GM12878 (cell line): ENCODE measurements around the gene GRIN2C. TPM values are rescaled to one million over a fixed set of nuclear protein-coding genes. Genes with fewer than 3 reads are reported as not detected.

Source experiments
- ATAC-seq: fragments of 200-7000 bp; cut with Tn5 transposase; 3 replicates; pipeline ENCODE4 v1.9.1; 2020; ENCODE audit warnings: mild to moderate bottlenecking, moderate library complexity
- BruUV-seq: library from RNA; stranded (reverse); fragments of 400-500 nt; replicated peaks from 2 replicates; lab custom pipeline; 2021; lab: Mats Ljungman, UMichigan
- CTCF ChIA-PET: fragments of 300-600 bp; sonication (Branson Sonifier 250); formaldehyde crosslinking; extraction: SDS; loops from one replicate; lab custom pipeline; 2021; ENCODE audit warnings: inconsistent platforms; lab: Yijun Ruan, JAX
- POLR2A ChIA-PET: fragments of 350-600 bp; formaldehyde crosslinking; extraction: SDS; loops from one replicate; lab custom pipeline; 2021; ENCODE audit warnings: inconsistent platforms; lab: Charles Lee
- RAD21 ChIA-PET: fragments of 300-600 bp; sonication (Branson Sonifier 250); formaldehyde crosslinking; loops from one replicate; lab custom pipeline; 2023; ENCODE audit warnings: antibody characterized with exemption; ENCODE audit not compliant: unreplicated experiment; lab: Charles Lee
- SMC1A ChIA-PET: fragments of 300-600 bp; sonication (Branson Sonifier 250); formaldehyde crosslinking; loops from one replicate; lab custom pipeline; 2023; ENCODE audit not compliant: unreplicated experiment, uncharacterized antibody; lab: Charles Lee
- DNase-seq: peaks from one replicate; pipeline ENCODE4 v3.0.0-alpha.2; 2011; ENCODE audit warnings: low read depth, low spot score
- FAIRE-seq: peaks from 3 replicates; lab custom pipeline; 2011; peaks lifted over from hg19 to GRCh38; lab: Jason Lieb, UNC
- H2AFZ ChIP-seq: 2 replicates; pipeline ENCODE4 v1.6.0; 2011; ENCODE audit warnings: low read depth, low read length, control low read depth; ENCODE audit not compliant: control insufficient read depth
- H3K27ac ChIP-seq: 2 replicates; pipeline ENCODE4 v1.5.1; 2011; ENCODE audit warnings: control low read depth; ENCODE audit not compliant: control insufficient read depth, insufficient read depth
- H3K27me3 ChIP-seq, 2 experiments: replicated peaks in 1 of 2; 2 replicates each; pipeline versions ENCODE4 v1.6.0 to v1.6.1; 2011; ENCODE audit warnings: low read length in 1 of 2; ENCODE audit not compliant: control insufficient read depth in 2 of 2, insufficient read depth in 2 of 2
- H3K36me3 ChIP-seq, 2 experiments: 2 replicates each; pipeline ENCODE4 v1.5.1; 2011; ENCODE audit warnings: low read length in 1 of 2; ENCODE audit not compliant: control insufficient read depth in 2 of 2, insufficient read depth in 2 of 2
- H3K4me1 ChIP-seq: 2 replicates; pipeline ENCODE4 v1.6.1; 2011; ENCODE audit warnings: mild to moderate bottlenecking, low read length, moderate library complexity, mixed read lengths; ENCODE audit not compliant: control insufficient read depth, insufficient read depth
- H3K4me2 ChIP-seq: 2 replicates; pipeline ENCODE4 v1.6.0; 2011; ENCODE audit warnings: control low read depth; ENCODE audit not compliant: control insufficient read depth, insufficient read depth
- H3K4me3 ChIP-seq: fragments of 200-600 bp; sonication (generic); 2 replicates; pipeline ENCODE4 v1.5.1; 2016
- H3K79me2 ChIP-seq: 2 replicates; pipeline ENCODE4 v1.6.0; 2011; ENCODE audit warnings: low read length; ENCODE audit not compliant: control insufficient read depth, insufficient read depth
- H3K9ac ChIP-seq: 2 replicates; pipeline ENCODE4 v1.8.0; 2011; ENCODE audit warnings: low read length, control low read depth, mixed read lengths; ENCODE audit not compliant: control insufficient read depth, insufficient read depth
- H3K9me3 ChIP-seq: replicated peaks from 3 replicates; pipeline ENCODE4 v1.5.1; 2011; ENCODE audit warnings: mild to moderate bottlenecking, low read length; ENCODE audit not compliant: control insufficient read depth, insufficient read depth
- H4K20me1 ChIP-seq: 2 replicates; pipeline ENCODE4 v1.6.0; 2011; ENCODE audit not compliant: control insufficient read depth, insufficient read depth
- CBFB ChIP-seq: IDR thresholded peaks from 2 replicates; pipeline ENCODE4 v1.6.1; 2016; ENCODE audit warnings: antibody characterized with exemption, low read depth
- EGR1 ChIP-seq, 2 experiments: IDR thresholded peaks; 1 replicate in 1 of 2; 2 replicates in 1 of 2; pipeline ENCODE4 v1.6.1; 2011 to 2012; ENCODE audit warnings: low read depth in 2 of 2, low read length in 2 of 2, borderline replicate concordance in 1 of 2, mild to moderate bottlenecking in 1 of 2, moderate library complexity in 1 of 2
- IRF4 ChIP-seq: IDR thresholded peaks from 2 replicates; pipeline ENCODE4 v1.6.1; 2011; ENCODE audit warnings: low read depth, low read length
- MEF2B ChIP-seq: fragments of 450-650 bp; IDR thresholded peaks from 2 replicates; pipeline ENCODE4 v1.6.1; 2018; ENCODE audit warnings: mild to moderate bottlenecking, moderate library complexity; ENCODE audit not compliant: partially characterized antibody, poor library complexity, severe bottlenecking
- NR2C2 ChIP-seq: IDR thresholded peaks from 2 replicates; pipeline ENCODE4 v1.6.1; 2011; ENCODE audit warnings: borderline replicate concordance, low read depth; ENCODE audit not compliant: control insufficient read depth, insufficient read length
- NR2F1 ChIP-seq: fragments of 450-650 bp; conservative IDR thresholded peaks from 2 replicates; pipeline ENCODE4 v1.6.1; 2017; ENCODE audit warnings: mild to moderate bottlenecking
- POLR2A ChIP-seq: IDR thresholded peaks from 2 replicates; pipeline ENCODE4 v1.6.1; 2011; ENCODE audit warnings: low read depth, mild to moderate bottlenecking, low read length
- RAD21 ChIP-seq: IDR thresholded peaks from 2 replicates; pipeline ENCODE4 v1.6.1; 2011; ENCODE audit warnings: mild to moderate bottlenecking, low read depth, low read length, moderate library complexity; ENCODE audit not compliant: insufficient read depth
- SMAD5 ChIP-seq: IDR thresholded peaks from 2 replicates; pipeline ENCODE4 v1.6.1; 2016; ENCODE audit warnings: antibody characterized with exemption, low read depth
- SP1 ChIP-seq: IDR thresholded peaks from one replicate; pipeline ENCODE4 v1.6.1; 2011; ENCODE audit warnings: low read depth, low read length
- STAT3 ChIP-seq: IDR thresholded peaks from 2 replicates; pipeline ENCODE4 v1.6.1; 2011; ENCODE audit warnings: low read depth, low read length, improper control_type of control experiment
- TAF1 ChIP-seq: IDR thresholded peaks from 2 replicates; pipeline ENCODE4 v1.6.1; 2011; ENCODE audit warnings: mild to moderate bottlenecking, low read depth, low read length, borderline replicate concordance
- TCF3 ChIP-seq: IDR thresholded peaks from 2 replicates; pipeline ENCODE4 v1.6.1; 2012; ENCODE audit warnings: low read depth, mild to moderate bottlenecking, low read length, borderline replicate concordance; ENCODE audit not compliant: insufficient read depth
- WGBS: methylation state at CpG from one replicate; pipeline ENCODE4 v1.1.6; 2016; ENCODE audit warnings: low lambda C conversion rate; ENCODE audit not compliant: insufficient replicate concordance, insufficient coverage; ENCODE audit errors: missing lambda C conversion rate; 5-methylcytosine and 5-hydroxymethylcytosine counted together
- in situ Hi-C: fragments of 300-500 bp; cut with MboI; formaldehyde crosslinking; loops from 9 replicates; pipeline ENCODE4 v1.14.3; 2018; ENCODE audit warnings: mixed read lengths
- intact Hi-C: fragments of 100-400 bp; cut with micrococcal nuclease; formaldehyde crosslinking; loops from one replicate; pipeline ENCODE4 v1.14.2; 2022; ENCODE audit not compliant: unreplicated experiment
- polyA plus RNA-seq, 11 experiments: library from polyadenylated mRNA; depleted of rRNA in 4 of 11; unstranded in 6 of 11; stranded (reverse) in 5 of 11; fragments of >200 nt; fragmentation: Nextera tagmentation in 4 of 11; fragmentation: Illumina TruSeq in 1 of 11; extraction: Ambion mirVana in 4 of 11; extraction: Trizol in 1 of 11; gene quantifications; 1 replicate in 1 of 11; 2 replicates in 10 of 11; pipeline versions ENCODE4 v1.2.1 to v1.2.3, GENCODE V29; 2011 to 2016; ENCODE audit warnings: inconsistent platforms in 2 of 11, missing spikeins in 2 of 11, low read depth in 1 of 11
- total RNA-seq, 4 experiments: library from RNA; depleted of rRNA in 3 of 4; stranded (reverse); fragments of >200 nt in 3 of 4; fragmentation: Illumina TruSeq in 1 of 4; extraction: Trizol in 1 of 4; gene quantifications; 2 replicates each; pipeline versions ENCODE4 v1.2.1 to v1.2.3, GENCODE V29; 2013 to 2021
- TF ChIP-seq, protein P1 (sequence below): fragments of 450-650 bp; IDR thresholded peaks from 2 replicates; pipeline ENCODE4 v1.6.1; 2016; ENCODE audit warnings: mild to moderate bottlenecking, moderate library complexity, borderline replicate concordance
- TF ChIP-seq, protein P2 (sequence below): IDR thresholded peaks from 2 replicates; pipeline ENCODE4 v1.6.1; 2012; ENCODE audit warnings: low read length, inconsistent platforms
- TF ChIP-seq, protein P3 (sequence below): fragments of 450-650 bp; IDR thresholded peaks from 2 replicates; pipeline ENCODE4 v1.6.1; 2014; ENCODE audit warnings: mild to moderate bottlenecking

The GRIN2C gene
- total and polyA plus RNA-seq, 10 of the 15 experiments (the other 5 are each of a cell fraction or from before 2014, with no cell fraction given) = 0.01 to 0.20 (median 0.11) TPM; not detected in 2

DNA sequence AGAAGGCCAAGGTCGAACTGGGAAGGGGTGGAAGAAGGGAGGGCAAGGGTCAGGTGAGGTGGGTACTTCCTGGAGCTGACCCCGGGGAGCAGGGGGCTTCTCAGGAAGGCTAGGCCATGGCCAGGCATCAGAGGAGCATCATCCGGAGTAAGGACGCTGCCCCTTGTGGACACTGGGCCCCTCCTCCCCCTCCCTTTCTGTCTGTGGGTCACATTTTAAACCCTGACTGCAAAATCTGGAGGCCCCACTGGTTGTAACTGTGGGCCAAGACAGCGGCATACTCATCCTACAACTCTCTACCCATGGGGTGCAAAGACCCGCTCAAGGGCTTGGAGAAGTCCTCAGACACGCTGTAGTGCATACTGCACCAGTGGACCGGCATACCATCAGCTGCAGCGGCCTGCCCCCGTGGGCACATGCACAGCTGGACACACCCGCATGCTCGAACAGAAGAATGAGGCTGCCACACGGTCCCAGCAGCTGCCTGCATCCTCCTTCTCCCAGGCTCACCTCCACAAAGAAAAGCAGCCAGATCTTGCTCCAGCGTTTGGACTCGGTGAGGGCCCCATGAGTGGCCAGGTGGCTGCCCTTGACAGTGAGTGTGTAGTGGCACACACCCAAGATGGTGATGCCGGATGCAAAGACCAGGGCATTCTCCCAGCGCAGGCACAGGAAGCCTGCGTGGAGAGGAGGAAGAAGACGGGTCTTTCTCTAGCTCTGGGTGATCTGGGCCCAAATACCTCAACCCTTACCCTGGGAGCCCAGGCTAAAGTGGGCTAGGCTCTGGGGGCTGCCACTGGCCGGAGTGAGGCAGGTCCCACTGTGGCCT is 32.5 kb upstream of the GRIN2C start:
- ChIA-PET CTCF (no interaction called here), RAD21 (no interaction called here), POLR2A (no interaction called here), SMC1A (no interaction called here)
- no peak overlapping the region for H3K4me2 ChIP-seq
- H3K27ac ChIP-seq = no peak overlapping the region
- intact Hi-C loops (no loop called here), in situ Hi-C loops (no loop called here)
- no peaks in the 10 kb centered on the region for H4K20me1 ChIP-seq
- FAIRE-seq (no peak), DNase-seq (no peak), ATAC-seq (no peak)
- no peak overlapping the region for H2AFZ ChIP-seq
- H3K27me3 ChIP-seq = peaks cover 4 to 9% of the 10 kb centered on the region in 2 experiments
- no TSS peak for BruUV-seq
- H3K79me2 ChIP-seq = no peaks in the 10 kb centered on the region
- no peak overlapping the region for H3K4me3 ChIP-seq
- no peak overlapping the region for H3K9ac ChIP-seq
- H3K36me3 ChIP-seq = no peaks in the 10 kb centered on the region
- no peaks in the 10 kb centered on the region for H3K9me3 ChIP-seq
- 46% methylated on average over 20 of the region's 20 CpGs for WGBS
- no peaks in the 10 kb centered on the region for H3K4me1 ChIP-seq
- no peak for TF ChIP-seq STAT3
- TF ChIP-seq CBFB = no peak
- no peak for TF ChIP-seq TAF1
- TF ChIP-seq, protein P1, sequence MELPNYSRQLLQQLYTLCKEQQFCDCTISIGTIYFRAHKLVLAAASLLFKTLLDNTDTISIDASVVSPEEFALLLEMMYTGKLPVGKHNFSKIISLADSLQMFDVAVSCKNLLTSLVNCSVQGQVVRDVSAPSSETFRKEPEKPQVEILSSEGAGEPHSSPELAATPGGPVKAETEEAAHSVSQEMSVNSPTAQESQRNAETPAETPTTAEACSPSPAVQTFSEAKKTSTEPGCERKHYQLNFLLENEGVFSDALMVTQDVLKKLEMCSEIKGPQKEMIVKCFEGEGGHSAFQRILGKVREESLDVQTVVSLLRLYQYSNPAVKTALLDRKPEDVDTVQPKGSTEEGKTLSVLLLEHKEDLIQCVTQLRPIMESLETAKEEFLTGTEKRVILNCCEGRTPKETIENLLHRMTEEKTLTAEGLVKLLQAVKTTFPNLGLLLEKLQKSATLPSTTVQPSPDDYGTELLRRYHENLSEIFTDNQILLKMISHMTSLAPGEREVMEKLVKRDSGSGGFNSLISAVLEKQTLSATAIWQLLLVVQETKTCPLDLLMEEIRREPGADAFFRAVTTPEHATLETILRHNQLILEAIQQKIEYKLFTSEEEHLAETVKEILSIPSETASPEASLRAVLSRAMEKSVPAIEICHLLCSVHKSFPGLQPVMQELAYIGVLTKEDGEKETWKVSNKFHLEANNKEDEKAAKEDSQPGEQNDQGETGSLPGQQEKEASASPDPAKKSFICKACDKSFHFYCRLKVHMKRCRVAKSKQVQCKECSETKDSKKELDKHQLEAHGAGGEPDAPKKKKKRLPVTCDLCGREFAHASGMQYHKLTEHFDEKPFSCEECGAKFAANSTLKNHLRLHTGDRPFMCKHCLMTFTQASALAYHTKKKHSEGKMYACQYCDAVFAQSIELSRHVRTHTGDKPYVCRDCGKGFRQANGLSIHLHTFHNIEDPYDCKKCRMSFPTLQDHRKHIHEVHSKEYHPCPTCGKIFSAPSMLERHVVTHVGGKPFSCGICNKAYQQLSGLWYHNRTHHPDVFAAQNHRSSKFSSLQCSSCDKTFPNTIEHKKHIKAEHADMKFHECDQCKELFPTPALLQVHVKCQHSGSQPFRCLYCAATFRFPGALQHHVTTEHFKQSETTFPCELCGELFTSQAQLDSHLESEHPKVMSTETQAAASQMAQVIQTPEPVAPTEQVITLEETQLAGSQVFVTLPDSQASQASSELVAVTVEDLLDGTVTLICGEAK = no peak
- TF ChIP-seq RAD21 = no peak
- TF ChIP-seq NR2F1 = no peak
- no peak for TF ChIP-seq NR2C2
- TF ChIP-seq, protein P2, sequence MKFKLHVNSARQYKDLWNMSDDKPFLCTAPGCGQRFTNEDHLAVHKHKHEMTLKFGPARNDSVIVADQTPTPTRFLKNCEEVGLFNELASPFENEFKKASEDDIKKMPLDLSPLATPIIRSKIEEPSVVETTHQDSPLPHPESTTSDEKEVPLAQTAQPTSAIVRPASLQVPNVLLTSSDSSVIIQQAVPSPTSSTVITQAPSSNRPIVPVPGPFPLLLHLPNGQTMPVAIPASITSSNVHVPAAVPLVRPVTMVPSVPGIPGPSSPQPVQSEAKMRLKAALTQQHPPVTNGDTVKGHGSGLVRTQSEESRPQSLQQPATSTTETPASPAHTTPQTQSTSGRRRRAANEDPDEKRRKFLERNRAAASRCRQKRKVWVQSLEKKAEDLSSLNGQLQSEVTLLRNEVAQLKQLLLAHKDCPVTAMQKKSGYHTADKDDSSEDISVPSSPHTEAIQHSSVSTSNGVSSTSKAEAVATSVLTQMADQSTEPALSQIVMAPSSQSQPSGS = no peak
- no peak for TF ChIP-seq POLR2A
- TF ChIP-seq, protein P3, sequence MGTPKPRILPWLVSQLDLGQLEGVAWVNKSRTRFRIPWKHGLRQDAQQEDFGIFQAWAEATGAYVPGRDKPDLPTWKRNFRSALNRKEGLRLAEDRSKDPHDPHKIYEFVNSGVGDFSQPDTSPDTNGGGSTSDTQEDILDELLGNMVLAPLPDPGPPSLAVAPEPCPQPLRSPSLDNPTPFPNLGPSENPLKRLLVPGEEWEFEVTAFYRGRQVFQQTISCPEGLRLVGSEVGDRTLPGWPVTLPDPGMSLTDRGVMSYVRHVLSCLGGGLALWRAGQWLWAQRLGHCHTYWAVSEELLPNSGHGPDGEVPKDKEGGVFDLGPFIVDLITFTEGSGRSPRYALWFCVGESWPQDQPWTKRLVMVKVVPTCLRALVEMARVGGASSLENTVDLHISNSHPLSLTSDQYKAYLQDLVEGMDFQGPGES = no peak
- no peak for TF ChIP-seq SP1
- no peak for TF ChIP-seq TCF3
- no peak for TF ChIP-seq MEF2B
- no peak for TF ChIP-seq IRF4
- no peak for TF ChIP-seq EGR1 (IDR thresholded peaks at IDR 0.05; ENCODE audit: borderline replicate concordance in 1 of 2, low read depth in 2 of 2, low read length in 2 of 2)
- no peak for TF ChIP-seq SMAD5
